GM18858 (cell line): ENCODE results near the gene ASCC3.

Source experiments
- ATAC-seq: cut with Tn5 transposase; IDR thresholded peaks from one replicate; pipeline ENCODE4 v1.9.1; 2021; ENCODE audit not compliant: unreplicated experiment

ASCC3 gene, protein sequence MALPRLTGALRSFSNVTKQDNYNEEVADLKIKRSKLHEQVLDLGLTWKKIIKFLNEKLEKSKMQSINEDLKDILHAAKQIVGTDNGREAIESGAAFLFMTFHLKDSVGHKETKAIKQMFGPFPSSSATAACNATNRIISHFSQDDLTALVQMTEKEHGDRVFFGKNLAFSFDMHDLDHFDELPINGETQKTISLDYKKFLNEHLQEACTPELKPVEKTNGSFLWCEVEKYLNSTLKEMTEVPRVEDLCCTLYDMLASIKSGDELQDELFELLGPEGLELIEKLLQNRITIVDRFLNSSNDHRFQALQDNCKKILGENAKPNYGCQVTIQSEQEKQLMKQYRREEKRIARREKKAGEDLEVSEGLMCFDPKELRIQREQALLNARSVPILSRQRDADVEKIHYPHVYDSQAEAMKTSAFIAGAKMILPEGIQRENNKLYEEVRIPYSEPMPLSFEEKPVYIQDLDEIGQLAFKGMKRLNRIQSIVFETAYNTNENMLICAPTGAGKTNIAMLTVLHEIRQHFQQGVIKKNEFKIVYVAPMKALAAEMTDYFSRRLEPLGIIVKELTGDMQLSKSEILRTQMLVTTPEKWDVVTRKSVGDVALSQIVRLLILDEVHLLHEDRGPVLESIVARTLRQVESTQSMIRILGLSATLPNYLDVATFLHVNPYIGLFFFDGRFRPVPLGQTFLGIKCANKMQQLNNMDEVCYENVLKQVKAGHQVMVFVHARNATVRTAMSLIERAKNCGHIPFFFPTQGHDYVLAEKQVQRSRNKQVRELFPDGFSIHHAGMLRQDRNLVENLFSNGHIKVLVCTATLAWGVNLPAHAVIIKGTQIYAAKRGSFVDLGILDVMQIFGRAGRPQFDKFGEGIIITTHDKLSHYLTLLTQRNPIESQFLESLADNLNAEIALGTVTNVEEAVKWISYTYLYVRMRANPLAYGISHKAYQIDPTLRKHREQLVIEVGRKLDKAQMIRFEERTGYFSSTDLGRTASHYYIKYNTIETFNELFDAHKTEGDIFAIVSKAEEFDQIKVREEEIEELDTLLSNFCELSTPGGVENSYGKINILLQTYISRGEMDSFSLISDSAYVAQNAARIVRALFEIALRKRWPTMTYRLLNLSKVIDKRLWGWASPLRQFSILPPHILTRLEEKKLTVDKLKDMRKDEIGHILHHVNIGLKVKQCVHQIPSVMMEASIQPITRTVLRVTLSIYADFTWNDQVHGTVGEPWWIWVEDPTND (N-terminal part only)

DNA sequence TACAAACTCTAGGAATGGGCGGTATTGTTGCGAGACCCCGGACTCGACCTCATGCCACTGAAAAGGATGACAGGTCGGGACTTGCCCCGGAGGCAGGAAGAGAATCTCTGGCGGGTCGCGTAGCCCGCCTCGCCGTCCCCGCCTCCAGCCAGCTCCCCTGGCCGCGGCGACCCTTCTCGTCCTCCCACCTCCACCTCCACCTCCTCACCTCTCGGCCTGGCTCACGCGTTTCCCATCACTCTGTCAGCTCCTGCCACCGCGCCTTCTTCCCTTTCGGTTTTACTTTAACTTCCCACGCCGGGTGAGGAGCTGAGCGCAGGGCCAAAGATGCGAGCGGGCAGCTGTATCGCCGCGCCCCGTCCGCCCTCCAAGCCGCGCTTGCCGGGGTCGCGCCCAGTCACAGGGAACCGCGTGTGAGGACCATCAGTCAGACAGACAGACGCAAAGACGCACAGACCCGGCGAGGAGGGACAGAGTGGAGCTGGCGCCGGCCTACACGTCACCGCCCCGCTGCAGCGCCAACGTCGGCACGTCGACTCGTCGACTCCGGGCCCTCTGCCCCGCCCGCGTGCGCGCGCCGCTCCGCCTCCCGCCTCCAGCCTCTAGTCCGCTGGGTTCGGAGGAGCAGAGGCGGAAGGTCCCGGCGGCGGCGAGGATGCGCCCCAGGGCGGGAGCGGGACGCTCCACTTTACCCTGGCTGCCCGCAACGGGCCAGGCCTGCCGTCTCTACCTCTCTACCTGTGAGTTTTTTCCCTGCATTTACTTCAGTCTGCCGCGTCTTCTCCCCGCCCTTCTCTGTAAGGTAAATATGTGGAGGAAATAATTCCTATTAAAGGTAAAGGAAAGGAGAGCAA is at the start of gene ASCC3:
TSS of gene ASCC3 (minus strand) at position 477 of the 854 bp plus-strand sequence. CDS start 13,332 bp downstream, outside the sequence.
- ATAC-seq = peak; percentile 94

DNA sequence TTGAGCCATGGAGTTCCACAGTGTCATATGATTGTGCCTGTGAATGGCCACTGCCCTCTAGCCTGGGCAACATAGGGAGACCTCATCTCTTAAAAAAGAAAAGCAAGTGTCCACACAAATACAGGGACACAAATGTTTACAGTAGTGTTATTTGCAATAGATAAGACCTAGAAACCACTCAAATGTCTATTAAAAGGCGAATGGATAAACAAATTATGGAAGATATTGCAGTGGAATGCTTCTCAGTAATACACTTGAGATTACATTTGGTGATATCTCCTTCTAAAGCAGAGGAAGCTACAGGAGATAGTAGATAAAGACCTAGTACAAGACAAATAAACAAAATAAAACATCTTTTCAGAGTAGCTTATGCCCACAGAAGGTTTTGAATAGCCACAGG is 44.6 kb upstream of the ASCC3 start:
- ATAC-seq = no peak

DNA sequence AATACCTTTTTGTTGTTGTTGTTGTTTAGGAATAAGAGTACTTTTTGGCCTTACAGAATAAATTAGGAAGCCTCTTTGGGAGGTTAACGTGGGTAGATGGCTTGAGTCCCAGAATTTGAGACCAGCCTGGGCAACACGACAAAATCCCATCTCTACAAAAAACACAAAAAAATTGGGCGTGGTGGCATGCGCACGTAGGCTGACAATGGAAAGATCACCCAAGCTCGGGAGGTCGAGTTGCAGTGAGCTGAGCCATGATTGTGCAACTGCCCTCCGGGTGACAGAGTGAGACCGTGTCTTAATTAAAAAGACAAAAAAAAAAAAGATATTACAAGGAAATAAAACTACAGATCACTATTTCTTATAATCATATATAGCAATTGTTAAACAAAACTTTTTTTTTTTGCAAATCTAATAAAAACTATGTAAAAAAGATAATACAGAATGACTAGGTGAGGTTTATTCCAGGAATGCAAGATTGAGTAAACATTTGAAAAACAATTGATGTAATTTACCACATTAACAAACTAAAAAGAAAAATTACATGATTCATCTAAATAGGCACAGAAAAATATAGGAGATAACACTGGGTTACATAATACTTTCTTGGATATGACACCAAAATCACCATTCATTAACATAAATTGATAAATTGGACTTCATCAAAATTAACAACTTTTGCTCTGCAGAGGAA is 43.6 kb upstream of the ASCC3 start:
- no peak for ATAC-seq

DNA sequence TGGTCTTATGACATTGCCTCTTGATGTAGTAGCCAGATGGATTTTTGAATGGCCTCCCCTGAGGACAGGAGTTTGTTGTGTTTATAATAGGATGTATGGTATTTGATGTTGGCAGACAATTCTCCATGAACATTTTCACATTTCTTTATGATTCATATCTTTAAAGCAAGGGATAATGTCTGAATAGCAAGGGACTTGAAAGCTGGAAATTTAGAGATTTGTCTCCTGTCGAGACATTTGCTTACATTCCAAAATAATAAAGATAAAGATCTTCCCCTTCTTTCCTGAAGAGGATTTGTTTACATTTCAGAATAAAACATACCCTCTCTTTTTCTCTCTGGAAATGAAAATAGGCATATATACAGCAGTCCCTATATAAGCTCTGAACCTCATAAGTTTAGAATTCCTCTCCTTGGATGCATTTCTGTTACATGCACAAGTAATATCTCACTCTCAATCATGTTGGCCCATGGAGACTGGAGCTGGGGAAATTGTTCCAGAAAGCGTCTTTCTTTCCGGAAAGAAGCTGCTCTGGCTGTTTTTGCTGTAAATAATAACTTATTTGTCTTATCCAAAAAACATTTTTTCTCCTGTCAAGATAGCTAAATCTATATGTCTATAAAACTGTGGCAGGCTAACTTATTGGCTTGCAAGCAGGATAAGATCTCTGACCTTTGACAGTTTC is 42.5 kb upstream of the ASCC3 start:
- ATAC-seq = no peak

DNA sequence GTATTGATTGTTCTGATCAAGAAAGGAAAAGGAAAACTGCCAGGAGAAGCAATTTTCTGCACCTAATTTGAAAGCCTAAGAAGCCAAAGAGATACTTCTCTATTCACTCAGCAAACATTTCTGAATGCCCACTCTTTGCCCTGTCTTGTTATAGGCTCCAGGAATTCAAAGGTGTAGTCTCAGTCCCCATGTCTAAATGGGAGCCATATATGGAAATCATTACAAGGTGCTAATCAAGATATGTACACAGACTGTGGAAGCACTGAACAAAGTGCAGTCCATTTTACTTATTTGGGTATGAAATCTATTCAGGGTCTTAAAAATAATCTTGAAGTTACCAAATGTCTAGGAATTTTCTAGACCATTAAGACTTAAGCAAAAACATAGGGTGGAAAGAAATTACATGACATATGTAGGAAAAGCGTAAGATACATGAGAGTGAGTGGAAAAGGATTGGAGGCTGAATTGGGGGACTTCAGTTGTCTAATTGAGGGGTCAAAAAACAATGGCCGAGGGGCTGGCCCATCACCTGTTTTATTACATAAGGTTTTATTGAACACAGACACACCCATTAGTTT is 39.0 kb upstream of the ASCC3 start:
- ATAC-seq = no peak

DNA sequence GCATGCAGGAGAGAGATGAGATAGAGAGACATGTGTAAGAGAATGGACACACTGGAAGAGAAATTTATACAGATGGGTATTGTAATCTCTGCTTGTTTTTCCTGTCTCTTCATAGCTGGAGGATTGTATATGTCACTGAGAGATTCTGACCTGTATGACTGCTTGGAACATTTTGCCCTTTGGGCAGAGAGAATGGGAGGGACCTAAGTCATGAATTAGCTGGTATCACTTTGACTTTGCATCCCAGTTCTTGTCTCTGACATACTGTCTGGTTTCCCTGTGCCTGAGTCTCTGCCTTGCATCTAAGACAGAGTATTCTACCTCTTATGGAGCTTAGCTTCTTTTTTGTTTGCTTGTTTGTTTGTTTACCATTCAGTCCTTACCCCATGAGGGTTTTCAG is 37.0 kb upstream of the ASCC3 start:
- ATAC-seq = no peak

DNA sequence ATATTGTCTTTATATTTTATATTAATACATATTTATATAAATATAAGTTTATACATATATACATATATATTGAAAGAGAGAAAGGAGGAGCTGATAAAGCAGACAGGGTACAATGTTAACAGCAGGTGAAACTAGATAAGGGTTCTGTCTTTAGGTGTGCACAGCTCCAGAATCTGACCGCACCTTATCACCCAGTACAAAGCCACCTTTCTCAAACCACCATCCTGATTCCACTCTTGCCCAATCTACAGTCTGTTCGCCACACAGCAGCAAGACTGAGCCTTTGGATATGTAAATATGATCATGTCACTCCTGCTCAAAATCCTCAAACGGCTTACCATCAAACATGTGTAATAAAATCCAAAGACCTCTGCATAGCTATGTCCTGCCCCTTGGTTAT is 34.7 kb upstream of the ASCC3 start:
- ATAC-seq = no peak

DNA sequence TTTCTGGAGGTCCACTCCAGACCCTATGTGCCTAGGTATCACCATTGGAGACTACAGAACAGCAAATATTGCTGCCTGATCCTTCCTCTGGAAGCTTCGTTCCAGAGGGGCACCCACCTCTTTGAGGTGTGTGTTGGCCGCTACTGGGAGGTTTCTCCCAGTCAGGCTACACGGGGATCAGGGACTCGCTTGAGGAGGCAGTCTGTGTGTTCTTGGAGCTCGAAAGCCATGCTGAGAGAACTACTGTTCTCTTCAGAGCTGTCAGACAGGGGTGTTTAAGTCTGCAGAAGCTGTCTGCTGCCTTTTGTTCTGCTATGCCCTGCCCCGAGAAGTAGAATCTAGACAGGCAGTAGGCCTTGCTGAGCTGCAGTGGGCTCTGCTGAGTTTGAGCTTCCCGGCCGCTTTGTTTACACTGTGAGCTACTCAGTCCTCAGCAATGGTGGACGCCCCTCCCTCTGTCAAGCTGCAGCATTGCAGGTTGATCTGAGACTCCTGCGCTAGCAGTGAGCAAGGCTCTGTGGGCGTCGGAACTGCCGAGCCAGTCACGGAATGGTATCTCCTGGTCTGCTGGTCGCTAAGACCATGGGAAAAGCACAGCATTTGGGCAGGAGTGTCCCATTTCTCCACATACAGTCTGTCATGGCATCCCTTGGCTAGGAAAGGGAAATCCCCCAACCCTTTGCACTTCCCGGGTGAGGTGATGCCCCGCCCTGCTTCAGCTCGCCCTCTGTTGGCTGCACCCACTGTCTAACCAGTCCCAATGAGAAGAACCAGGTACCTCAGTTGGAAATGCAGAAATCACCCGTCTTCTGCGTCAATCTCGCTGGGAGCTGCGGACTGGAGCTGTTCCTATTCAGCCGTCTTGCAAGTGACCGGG is 32.5 kb upstream of the ASCC3 start:
- ATAC-seq = no peak

DNA sequence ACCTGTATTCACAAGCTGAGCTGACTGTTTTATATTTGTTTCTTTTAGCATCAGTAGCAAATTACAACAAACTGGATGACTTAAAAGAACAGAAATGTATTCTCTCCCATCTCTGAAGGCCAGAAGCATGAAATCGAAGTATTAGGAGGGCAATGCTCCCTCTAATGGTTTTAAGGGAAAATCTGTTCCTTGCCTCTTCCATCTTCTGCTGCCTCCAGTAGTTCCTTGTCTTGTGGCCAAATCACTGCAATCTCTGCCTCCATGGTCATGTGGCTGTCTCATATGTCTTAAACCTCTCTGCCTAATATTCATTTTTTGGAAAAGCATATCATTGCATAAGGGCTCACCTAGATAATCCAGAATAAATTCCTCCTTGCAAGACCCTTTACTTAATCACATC is 25.2 kb upstream of the ASCC3 start:
- ATAC-seq = no peak

DNA sequence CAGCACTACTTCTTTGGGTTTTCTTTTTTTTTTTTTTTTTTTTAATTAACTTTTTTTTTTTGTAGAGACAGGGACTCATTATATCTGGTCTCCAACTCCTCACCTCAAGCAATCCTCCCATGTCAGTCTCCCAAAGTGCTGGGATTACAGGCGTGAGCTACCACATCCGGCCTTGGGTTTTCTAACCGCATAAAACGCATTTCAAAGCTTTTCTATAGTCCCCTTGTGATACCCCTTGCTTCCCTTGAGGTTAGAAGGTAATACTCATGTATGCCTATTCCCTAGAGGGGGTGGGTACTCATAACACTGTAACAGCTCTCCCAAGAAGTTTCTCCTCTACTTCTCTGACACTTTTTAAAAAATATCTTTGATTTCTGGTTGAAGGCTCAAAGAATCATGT is 23.9 kb upstream of the ASCC3 start:
- no peak for ATAC-seq

DNA sequence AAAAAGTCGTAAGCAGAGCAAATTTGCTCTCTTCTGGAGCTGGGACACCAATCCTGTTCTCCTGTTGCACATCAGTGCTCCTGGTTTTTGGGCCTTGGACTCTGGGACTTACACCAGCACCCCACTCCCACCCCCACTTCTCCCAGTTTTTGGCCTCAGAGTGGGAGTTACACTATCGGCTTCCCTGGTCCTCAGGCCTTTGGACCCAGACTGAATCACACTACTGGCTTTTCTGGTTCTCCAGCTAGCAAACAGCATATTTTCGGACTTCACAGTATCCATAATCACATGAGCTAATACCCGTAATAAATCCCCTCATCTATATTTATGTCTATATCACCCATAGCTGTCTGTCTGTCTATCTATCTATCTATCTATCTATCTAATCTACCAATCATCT is 23.2 kb upstream of the ASCC3 start:
- ATAC-seq = no peak

DNA sequence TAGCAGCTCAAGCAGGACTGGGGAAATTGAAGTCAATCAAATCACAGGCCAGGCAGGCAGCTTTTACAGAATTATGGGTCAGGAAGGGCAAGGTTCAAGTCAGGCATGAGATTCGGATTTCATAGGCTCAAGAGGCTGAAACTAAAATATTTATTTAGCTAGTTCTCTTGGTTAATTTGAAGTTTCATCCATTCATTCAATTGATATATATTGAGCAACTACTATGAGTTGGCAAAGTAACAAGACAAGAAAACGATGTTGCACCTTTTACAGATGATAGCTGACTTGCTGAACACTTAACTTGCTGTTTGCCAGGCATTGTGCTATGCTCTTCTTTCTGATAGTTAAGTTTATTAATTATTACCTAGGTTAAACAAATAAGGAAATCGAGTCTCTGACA is 20.5 kb upstream of the ASCC3 start:
- ATAC-seq = no peak

DNA sequence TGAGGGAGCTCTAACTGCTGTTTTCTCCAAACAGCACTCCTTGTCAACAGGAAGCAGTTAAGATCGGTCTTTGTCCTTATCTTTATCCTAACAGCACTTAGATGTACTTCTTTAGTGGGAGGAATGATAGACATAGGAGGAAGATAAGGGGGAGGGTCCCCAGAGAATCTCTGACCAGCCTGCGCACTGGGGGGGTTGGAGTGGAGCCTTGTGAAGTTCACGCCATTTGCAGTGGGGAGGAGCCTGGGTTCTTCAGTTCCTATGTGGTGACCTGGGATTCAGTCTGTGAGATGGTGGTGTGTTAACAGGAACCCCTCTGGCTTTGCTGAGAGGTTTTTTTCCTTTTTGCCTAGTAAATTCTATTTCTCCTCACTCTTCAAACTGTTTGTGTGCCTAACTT is 18.1 kb upstream of the ASCC3 start:
- ATAC-seq = no peak

DNA sequence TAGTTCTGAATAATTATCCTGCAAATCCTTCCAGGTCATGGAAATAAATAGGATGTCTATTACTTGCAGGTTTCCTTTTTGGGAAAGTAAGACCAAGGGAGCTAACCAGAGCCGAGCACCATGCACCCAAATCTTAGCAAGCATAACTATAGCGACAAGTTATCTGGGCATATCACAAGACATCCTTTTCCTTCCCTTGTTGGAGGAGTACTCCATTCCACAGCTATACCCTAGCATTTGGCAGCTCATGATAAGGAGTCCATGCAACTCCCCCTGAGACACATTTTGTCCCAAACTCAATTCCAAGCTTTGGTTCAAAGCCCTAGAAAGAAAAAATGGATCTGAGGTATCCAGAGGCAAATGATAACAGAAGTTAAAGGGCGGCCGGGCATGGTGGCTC is 16.5 kb upstream of the ASCC3 start:
- ATAC-seq = no peak

DNA sequence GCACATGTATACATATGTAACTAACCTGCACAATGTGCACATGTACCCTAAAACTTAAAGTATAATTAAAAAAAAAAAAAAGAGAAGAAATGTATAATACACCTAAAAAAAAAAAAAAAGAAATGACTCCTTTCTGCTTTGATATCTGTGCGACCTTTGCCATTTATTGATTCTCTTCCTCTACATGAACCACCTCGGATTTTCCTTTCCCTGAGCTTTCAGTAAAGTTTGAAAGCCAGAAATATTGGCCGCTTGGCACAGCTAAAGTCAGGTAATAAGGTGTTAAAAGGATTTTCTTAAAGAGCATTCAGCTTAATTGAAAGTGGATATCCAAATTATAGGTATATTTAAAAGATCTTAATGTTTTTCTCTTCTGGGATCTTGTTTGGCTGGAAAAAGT is 12.6 kb upstream of the ASCC3 start:
- ATAC-seq = no peak

DNA sequence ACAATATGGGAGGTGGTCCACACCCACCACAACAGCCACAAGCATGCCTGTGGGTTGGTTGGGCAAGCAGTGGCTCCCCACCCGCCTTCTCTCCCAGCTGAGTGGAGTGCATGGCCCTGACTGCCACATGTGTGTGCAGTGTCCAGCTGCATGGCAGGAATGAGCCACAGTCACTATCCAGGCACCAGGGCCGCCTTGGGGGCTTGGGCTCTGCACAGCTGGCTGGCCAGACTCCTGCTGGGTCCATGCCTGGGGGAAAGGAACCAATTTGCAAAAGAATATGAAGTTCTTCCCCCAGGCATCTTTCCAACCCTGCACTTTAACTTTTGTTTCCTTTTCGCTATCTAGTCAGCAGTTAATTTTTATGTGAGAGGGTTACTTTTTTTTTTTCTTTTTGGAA is 11.6 kb upstream of the ASCC3 start:
- no peak for ATAC-seq

DNA sequence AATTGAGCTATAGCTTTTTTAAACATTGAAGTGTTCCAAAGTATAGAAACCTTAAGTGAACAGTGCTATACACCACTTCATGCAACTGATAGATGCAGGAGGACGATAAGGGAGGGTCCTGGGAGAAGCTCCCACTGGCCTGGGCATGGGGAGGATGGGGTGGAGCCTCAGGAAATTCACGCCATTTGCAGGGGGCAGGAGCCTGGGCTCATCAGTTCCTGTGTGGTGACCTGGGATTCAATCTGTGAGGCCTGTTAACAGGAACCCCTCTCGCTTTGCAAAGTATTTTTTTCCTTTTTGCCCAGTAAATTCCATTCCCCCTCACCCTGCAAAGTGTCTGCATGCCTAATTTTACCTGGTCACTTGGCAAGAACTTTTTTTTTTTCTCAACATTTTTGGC is 11.0 kb upstream of the ASCC3 start:
- ATAC-seq = no peak

DNA sequence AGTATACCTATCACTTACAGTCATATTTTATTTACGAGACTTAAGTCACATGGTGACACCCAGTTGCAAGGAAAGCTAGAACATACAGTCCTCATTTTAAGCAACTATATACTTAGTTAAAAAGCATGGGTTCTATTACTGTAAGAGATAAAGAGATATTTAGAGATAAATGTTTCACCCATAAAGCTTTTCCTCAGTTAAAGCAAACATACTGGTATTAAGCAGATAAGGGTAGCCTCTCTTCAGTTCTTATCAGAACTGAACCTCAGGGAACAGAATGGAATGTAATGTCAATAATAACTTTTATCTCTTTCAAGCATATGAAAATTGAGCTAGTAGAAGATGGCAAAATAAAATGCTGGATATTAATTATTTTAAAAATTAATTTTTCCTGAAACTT is 9.9 kb upstream of the ASCC3 start:
- no peak for ATAC-seq
